HS-27A (cell line): ENCODE data around the gene LRRC34.

ENCODE experiments used
- DNase-seq: peaks from one replicate; pipeline ENCODE4 v3.0.0-alpha.2; 2012; ENCODE audit warnings: low read depth, missing footprints

The LRRC34 gene

GRCh38 chr3:169764882-169765612 is 47.7 kb downstream of the LRRC34 start, which contains the start of gene TERC:
Gene TERC (minus strand): TSS chr3:169765060.
- no peak for DNase-seq

GRCh38 chr3:169764312-169764881 is 48.3 kb downstream of the LRRC34 start:
- no peak for DNase-seq

- DNase-seq: no peak
Measured at GRCh38 chr3:169760479-169760878, 52.2 kb downstream of the LRRC34 start.

- no peak for DNase-seq
Measured at GRCh38 chr3:169759256-169759655, 53.4 kb downstream of the LRRC34 start.

GRCh38 chr3:169758359-169758994 is 54.2 kb downstream of the LRRC34 start:
- no peak for DNase-seq

- DNase-seq: no peak
Measured at GRCh38 chr3:169755488-169755887, 57.2 kb downstream of the LRRC34 start.

- DNase-seq: no peak
Measured at GRCh38 chr3:169754711-169755110, 58.0 kb downstream of the LRRC34 start.

- DNase-seq: no peak
Measured at GRCh38 chr3:169751875-169752274, 60.8 kb downstream of the LRRC34 start.

GRCh38 chr3:169750665-169751064 is 62.0 kb downstream of the LRRC34 start:
- DNase-seq: no peak

- no peak for DNase-seq
Measured at GRCh38 chr3:169748670-169749069, 64.0 kb downstream of the LRRC34 start.

GRCh38 chr3:169746924-169747323 is 65.8 kb downstream of the LRRC34 start:
- no peak for DNase-seq

GRCh38 chr3:169744366-169745054 is 68.2 kb downstream of the LRRC34 start:
- no peak for DNase-seq
